HG02759 (cell line): ENCODE measurements around the gene CHDH.

Experiments used
- ATAC-seq: cut with Tn5 transposase; IDR thresholded peaks from one replicate; pipeline ENCODE4 v1.9.1; 2021; ENCODE audit warnings: mild to moderate bottlenecking, moderate library complexity; ENCODE audit not compliant: unreplicated experiment

The CHDH gene

GRCh38 chr3:53850895-53851294 lies 4.7 kb upstream of the CHDH start:
- ATAC-seq = no peak

GRCh38 chr3:53849916-53850315 lies 3.7 kb upstream of the CHDH start:
- no peak for ATAC-seq

DNA sequence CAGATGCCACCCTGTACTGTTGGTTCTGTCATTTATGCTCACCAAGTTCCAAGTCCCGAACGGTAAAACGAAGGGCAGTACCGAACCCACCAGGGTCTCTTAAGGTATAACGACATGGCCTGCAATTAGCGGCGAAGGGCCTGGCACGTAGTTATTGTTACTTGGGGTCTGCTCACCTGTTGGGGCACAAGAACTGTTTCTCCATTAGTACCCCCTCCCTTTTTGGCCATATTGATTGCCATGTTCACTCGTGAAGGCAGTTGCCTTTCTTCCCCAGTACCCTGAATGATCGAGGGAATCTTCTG lies 584 bp upstream of the CHDH start:
- no peak for ATAC-seq

DNA sequence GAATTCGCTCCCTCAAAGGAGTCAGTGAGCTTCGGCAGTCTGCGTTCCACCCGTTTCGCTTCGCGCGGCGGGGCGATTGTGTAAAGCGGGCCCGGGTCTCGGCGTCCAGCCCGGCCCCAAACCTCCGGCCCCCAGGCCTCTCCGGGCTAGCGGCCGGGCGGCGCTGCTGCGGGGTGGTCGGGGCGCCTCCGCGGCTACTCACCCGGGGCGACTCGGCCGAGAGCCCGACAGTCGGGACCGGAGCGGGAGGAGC lies 412 bp downstream of the CHDH start:
- ATAC-seq = no peak

DNA sequence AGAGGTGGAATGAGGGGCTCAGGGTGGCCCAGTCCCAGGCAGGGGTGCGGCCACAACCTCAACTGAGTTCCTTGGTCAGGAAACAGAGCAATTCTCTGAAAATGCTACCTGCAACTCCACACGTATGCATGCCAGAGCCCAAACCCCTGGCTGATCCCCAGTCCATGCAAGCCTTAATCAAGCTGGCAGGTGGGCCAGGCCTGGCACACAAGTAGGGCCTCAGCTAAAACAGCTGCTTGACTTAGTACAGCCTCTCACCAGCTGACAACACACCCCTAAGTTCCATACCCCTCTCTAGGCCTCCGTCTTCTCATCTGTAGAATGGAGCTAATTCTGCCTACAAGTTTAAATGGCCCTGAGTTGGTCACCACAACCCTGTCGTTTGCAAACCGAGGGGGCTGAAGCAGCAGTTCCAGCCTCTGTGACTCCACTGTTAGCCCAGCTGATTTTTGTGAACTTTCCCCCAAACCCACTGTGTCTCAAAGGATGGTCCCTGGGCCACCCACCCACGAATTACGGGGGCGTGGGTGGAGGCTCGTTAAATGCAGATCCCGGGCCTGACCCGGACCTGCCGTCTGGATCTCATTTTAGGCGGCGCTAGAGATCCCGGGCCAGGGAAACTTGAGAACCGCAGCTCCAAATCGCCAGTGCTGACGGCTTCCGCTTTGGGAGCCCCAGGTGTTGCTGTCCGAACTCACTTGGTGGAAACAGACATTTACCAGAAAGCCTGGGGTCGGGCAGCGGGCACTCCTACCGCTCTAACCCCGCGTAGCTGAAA lies 927 bp downstream of the CHDH start:
- ATAC-seq = peak; percentile 23

DNA sequence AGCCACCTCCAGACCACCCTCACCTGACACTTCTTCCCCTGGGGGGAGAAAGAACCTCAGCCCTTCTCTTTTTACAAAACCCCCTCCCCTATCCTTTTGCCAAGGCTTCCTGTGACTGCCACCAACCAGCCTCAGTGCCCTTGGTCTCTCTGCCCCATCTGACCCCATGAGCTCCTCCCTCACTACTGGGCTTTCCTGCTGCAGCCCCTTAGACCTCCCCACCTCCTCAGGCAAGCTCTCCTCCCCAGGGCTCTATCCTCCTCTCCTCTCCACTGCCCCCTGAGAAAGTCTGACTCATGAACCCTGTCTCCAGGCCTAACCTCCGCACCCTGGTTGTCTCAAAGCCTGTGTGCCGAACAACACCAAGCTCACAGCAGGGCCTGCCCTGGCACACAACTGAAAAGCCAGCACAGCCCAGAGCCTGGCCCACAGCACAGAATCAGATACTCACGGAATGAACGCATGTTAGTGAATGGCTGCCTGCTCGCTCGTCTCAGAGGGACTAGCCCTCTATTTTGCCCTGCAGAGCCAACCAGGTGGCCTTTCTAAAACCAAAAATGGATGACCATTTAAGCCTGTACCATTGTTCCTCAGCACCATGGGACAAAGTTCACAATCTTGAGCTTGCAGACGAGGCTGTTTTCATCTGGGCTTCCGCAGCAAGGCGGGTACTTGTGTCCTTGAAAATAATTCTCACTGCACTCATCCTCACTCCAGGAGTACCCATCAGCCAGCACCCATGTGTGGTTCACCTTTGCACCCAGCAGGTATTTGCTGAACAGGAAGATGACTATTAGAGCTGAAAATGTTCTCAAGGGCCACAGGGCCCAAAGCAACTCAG lies 1.7 kb downstream of the CHDH start:
- no peak for ATAC-seq

DNA sequence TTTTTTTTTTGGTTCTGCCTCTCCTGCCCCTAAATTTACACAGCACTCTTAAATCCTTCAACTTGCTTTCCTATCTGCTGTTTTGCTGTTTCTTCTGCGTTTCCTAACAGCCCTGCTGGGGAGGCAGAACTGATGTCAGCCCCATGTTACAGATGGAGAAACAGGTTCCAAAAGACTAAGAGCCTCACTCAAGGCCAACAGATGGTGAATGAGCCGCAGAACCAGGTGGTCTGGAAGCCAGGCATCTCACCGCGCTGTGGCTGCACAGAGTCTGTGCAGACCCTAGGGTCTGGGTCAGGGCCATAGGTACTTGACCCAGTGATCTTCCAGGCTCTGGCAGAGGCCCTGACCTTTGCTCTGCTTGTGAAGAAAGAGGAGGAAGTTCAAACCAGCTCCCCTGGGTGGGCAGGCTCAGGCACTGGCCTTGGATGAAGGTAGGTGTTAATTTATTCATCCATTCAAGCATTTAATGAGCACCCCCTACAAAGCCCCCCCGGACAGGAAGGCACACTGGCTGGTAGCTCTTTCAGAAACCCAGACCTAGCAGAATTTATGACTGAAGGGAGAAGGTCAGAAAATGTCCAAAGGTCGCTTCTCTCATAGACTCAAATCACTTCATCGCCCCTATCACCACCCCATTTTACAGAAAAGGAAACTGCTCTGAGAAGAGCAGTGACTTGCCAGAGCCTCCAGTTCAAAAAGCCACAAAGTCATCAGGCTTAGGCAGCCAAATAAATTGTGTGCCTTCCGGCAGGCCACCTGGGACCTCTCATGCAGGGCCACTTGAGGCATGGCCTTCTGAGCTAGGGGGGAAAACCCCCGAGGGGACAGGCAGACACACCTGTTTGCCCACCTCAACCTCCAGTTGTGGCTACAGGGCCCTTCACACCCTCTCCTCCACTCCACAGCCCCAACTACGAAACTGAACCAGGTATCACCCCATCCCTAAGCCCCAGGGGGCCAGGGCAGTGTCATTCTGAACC lies 2.7 kb downstream of the CHDH start:
- peak; percentile 46 for ATAC-seq

DNA sequence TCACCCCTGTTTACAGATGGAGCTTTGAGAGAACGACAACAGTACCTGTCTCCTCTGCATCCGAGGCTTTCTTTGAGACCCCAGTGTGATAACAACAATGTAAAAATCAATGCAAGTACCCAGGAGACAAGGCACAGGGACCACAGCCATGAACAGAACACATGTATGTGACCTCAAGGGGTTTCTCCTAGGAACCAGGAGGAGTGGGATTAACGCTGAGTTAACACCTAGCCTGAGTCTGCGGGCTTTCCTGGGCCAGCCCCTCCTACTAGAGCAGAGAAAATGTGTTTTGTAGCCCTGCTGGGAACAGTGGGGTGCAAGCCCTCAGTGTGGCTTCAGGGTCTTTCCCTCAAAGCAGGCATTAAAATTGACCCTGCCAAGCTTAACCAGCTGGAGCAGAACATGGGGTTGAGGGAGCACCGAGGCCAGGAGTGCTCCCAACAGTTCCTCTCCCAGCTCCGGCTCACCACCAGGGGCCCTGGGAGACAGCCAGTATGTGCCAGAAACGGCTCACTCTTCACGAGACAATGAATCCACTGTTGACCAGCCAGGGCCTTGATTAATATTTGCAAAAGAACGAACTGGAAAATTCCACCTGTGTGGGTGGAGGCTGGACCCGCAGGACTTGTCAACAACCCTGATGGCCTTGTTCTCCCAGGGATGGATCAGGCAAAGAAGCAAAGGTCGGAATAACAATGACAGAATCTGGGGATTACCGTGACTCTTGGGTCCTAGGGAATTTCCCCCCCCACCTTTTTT lies 3.6 kb downstream of the CHDH start:
- ATAC-seq = no peak

DNA sequence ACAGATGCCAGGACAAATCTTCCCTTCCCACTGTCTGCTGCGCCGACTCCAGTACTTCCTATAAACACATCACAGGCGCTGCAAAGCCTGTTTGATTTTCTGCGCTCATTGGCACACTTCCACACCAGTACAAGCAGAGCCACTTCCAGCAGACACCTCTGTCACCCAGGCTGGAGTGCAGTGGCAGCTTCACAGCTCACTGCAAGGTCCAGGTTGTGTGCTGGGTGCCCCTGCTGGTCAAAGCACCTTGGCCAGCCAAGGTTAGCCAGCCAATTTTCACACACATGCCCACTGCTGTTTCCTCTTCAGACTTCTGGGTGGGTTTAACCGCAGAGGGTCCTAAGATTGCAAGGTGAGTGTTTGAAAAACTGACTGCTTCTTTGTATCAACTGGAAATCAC lies 4.9 kb downstream of the CHDH start:
- ATAC-seq = no peak

DNA sequence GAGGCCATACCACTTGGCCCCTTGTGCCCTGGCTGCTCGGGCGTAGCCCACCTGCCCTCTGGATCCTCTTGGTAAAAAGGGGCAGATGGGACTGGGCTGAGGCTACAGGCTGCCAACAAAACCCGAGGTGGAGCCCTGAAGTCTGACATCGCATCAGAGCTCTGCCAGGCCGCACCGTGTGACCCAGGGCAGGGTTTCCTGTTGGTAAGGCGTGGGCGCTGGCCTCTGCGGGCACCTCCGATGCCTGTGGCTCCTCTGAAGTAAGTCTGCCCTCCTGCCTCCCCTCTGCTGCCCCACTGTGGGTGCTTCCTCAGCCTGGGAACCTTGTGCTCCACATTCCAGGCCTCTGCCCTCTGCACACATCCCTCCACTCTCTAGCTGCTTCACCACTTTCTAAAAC lies 8.9 kb downstream of the CHDH start:
- no peak for ATAC-seq

GRCh38 chr3:53836084-53836872 lies 9.9 kb downstream of the CHDH start:
- no peak for ATAC-seq

DNA sequence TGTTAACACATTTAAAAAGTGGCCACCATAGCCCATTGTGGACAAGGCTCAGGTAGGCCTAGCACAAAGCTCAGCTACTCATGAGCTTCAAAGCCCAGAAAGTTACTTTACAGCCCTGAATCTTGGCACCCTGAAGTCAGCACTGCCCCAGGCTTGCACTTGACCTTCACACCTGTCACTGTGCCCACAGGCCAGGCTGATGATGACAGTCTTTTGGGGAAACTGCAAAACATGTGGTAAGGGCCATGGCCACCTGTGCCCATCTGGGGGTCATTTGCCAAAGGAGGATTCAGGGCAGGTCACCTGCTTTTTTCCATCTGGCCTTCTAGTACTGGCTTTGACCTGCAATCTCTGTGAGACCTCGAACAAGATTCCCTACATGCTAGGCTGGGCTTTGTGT lies 11.0 kb downstream of the CHDH start:
- no peak for ATAC-seq

GRCh38 chr3:53834429-53835095 lies 11.7 kb downstream of the CHDH start:
- ATAC-seq = no peak

DNA sequence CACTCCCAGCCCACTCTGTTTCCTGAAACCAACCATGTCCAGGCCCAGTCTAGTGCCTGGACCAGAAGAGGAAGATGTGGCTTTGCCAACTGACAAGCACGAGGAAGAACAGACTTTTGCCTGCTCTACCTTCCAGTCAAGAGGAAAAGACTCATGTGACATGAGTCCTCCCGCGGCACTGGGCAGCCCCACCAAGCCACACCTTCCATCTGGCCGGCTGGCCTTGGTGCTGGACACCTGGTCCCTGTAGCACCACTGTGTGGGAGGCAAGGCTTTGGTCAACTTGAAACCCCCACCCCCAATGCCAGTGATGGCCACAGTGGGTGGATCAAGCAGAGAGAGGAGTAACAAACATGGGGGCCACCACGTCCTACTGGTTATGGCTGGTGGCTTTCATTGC lies 12.5 kb downstream of the CHDH start:
- no peak for ATAC-seq

- ATAC-seq = no peak
These were observed 13.1 kb downstream of the CHDH start for GRCh38 chr3:53833053-53833645.

DNA sequence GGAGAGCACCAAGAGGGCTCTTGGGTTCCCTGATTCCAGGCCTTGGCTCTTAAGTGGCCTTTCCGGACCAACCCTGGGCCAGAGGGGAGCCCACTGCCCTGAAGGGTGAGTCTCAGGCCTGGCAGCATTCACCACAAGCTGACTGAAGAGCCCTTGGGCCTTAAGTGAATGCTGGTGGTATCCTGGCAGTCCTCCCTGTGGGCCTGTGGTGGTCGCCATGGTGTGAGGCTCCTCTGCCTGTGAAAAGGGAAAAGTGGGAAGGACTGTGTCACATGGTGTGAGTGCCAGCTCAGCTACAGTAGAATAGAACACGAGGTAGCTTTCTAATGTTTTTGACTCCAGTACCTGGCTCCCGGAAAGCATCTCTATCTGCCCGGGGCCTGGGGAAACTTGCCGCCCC lies 15.3 kb downstream of the CHDH start:
- no peak for ATAC-seq

DNA sequence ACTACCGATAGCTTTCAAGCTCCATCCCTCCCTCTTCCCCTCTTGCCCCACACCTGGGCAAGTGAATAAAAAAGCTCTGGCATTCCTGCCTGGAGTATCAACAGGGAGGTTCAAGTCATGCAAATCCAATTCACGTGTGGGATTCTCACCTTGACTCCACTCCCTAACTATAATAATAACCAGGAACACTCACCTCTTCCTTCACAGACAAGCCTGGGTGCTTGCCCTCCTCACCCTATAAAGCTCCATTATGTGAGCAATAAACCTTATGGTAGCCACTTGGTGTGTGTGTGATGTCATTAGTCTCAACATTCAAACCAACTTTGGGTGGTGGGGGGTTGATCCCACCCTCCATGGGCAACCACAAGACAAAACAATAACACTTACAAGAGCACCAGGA lies 16.6 kb downstream of the CHDH start:
- no peak for ATAC-seq

- ATAC-seq = no peak
These were observed 17.6 kb downstream of the CHDH start for GRCh38 chr3:53828581-53828980.

GRCh38 chr3:53826048-53826447 lies 20.2 kb downstream of the CHDH start:
- no peak for ATAC-seq
